Activated CD8-positive, alpha-beta memory T cell treated with anti-CD3 and anti-CD28 coated beads for 48 hours (primary cell): ENCODE measurements around the gene SLC12A7.
"Not testable (repeated sequence)": the region's sequence is repeated elsewhere in the genome, so short reads cannot be mapped to it uniquely, and the experiment has no call there.

ENCODE experiments used
- DNase-seq, 3 experiments: peaks; one replicate each; pipeline ENCODE4 v3.0.0-alpha.2; 2020; ENCODE audit warnings: low read depth in 2 of 3, low spot score in 2 of 3

Gene SLC12A7

GRCh38 chr5:1010641-1011046 is 101.2 kb downstream of the SLC12A7 start:
- no peak for DNase-seq

GRCh38 chr5:1010181-1010510 is 101.7 kb downstream of the SLC12A7 start:
- DNase-seq = no peak

DNA sequence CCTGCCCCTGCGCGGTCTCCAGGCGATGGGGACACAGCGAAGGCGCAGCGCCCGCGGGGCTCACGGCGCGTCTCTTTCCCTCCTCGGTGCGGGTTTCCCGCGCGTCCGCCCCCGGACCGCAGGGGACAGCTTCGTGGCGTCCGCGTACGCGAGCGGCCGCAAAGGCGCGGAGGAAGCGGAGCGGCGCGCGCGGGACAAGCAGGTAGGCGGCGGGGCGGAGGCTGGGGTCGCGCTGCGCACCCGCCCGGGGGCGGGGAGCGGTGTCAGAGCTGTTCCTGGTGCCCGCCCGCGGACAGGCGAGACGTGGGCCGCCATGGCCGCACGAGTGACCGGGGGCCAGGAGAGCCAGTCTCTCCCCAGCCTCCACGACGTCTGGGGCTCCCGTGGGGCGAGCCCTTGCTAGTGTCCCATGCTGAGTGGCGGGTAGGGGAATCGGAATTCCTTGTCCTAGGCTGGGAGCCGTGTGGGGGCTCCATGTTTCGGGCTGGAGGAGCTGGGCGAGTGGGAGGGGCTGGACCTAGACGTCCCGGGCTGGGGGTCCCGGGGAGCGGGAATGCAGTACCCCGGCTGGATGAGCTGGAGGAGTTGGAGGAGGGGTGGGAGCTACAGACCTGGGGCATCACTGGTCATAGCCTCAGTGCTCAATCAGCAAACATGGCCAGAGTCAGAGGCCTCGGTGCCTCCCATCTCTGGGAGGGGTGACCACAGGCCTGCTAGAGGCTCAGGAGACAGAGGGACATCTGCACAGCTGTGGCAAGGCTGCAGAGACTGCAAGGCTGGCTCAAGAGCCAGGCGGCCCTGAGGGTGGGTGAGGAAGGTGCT is 102.3 kb downstream of the SLC12A7 start:
- DNase-seq = no peak

DNA sequence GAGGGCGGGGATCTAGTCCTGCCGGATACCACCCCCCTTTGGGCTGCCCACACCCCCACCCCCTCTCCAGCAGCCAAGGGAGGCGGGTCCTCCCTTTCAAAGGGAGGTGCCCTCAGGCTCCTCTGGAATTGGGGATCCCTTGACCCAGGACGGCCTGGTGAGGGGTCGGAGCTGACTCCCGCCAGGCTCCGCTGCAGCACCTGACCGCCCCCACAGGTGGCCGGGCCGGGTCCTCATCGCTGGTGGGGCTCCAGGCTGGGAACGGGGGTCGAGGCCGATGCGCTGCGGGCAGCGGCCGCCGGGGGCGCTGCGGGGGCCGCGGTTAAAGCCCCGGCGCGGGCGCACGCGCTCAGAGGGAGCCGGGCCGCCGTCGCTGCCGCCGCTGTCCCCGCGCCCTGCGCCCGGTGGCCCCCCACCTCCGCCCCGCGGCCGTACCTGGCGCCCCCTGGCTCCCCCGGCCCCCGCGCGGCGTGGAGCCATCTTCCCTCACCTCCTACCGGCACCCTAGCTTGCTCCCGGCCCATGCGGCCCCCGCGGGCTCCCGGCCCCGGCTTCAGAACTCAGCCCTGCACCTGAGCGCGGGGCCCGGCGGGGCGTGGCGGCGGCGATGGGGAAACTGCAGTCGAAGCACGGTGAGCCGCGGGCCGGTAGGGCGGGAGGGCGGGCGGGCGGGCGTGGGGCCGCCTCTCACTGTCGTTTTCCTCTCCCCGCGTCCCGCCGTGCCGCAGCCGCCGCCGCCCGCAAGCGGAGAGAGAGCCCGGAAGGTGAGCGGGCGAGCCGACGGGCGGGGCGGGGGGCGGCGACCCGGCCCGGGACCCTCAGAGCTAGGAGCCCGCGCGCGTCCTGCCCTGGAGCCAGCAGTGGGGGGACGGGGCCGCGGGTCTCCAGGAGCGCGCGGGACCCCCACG is 103.2 kb downstream of the SLC12A7 start, which contains the start of gene NKD2:
TSS of gene NKD2 (plus strand) at position 352 of the 908 bp plus-strand sequence. CDS start at position 608, 256 bp downstream.
- DNase-seq = peak in 1 of 3 experiments; percentile 28

DNA sequence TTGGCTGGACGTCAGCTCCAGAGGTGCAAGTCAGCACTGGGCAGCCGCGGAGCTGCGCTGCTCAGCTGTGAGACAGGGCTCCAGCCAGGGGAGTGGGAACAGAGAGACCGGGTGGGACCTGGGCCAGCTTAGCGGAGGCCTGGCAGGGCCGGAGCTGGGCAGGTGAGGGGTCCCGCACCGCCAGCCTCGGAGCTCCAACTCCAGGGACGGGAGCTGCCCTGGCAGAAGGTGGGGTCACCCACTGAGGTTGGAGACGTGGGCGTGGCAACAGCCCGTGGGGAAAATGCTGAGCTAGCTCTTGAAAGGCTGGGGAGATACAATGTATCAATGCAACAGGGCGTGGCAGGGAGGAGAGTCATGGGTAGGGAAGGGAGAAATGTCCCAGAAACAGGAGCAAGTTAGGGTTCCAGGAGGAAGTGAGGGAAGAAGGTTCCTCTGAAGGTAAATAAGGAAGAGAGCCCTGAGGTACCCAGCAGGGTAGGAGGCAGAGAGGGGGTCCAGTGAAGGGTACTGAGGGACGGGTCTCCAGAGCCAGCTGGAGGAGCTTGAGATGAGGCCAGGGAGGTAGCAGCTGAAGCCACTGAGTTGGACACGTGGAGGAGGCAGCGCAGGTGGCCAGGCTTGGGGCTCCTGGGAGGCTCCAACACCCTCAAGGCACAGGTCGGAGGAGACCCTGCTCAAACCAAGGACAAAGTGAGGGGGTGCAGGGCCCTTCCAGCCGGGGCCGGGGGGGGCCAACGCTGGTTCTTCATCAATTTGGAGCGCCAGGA is 104.0 kb downstream of the SLC12A7 start:
- no peak for DNase-seq

DNA sequence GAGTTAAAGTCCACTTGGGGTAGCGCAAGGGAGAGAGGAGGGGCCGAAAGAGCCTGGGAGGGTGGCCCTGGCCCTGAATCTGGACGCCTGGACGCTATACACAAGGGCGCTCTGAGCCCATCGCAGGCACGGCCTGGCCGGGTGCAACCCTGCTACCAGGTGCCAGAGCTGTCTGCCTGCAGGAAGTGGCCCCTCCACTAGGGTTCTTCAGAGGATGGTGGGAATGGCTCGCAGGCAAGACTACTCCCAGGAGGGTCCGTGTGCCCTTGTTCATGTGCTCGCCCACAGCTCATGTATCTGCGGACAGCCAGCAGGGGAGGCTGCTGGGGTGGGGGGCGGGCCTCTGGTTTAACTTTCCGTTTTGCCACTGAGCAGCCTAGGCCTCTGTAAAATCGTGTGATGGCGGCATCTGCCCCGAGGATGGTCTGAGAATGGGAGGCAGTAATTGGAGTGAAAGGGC is 104.6 kb downstream of the SLC12A7 start:
- DNase-seq = no peak

- DNase-seq = no peak
These were observed 105.2 kb downstream of the SLC12A7 start for GRCh38 chr5:1006656-1007071.

DNA sequence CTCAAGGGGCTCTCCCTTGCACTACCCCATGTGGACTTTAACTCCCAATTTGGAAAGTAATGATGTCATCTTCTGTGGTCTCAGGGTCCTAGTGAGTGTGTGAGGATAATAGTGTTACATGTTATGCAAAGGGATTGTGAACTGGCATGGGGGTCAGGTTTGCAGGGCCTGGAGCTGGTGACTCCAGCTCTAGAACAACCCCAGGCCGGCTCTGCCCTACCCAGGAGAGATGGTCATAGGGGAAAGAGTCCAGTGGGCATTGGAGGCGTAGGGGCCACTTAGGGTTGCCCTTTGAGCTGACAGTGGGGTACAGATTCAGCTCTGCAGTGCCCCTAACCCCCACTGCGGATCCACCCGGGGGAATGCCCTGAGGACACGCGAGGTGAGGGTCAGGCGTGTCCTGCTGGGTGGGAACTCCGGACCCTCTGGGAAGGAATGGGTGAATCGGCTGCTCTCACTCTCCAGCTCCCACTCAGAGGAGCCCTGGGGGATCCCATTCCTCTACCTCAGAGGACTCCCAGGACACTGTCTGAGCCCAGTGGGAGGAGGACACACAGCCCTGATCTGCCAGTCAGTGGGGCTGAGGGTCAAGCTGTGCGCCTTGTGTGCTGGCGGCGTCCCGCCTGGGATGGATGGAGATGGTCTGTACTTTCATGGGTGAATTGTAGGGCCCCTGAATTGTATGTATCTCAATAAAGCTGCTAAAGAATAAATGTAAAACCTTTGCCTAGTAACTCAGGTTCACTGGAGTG is 105.8 kb downstream of the SLC12A7 start:
- no peak for DNase-seq

- no peak for DNase-seq
These were observed 106.5 kb downstream of the SLC12A7 start for GRCh38 chr5:1005249-1005851.

GRCh38 chr5:1004461-1005248 is 107.2 kb downstream of the SLC12A7 start:
- no peak for DNase-seq

DNA sequence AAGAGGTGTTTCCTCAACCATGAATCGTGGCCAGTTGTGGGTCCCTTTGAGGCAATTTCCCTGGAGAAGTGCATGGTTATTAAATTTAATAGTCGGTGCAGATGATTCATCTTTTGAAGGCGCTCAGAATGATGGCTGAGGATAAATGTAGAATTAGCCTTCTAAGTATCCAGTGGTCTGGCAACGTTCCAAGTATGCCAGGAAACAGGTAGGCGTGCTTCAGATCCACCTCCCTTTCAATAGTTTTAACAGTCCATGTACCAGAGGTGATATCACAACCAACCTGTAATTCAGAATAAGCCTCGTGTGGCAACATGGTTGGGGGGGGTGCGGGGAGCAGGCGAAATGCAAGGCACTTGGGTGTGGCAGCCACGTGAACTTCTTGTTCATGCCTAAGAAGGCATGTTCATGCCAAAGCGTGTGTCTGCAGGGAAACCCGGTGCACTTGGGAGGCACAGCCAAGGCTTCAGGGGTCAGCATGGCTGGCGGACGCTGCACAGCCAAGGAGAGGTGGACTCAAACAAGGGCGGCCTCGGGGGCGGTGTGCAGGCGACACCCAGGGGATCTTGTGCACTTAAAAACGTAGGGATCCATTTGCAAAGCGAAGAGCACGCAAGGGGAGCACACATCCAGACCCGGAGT is 108.4 kb downstream of the SLC12A7 start:
- DNase-seq = no peak

DNA sequence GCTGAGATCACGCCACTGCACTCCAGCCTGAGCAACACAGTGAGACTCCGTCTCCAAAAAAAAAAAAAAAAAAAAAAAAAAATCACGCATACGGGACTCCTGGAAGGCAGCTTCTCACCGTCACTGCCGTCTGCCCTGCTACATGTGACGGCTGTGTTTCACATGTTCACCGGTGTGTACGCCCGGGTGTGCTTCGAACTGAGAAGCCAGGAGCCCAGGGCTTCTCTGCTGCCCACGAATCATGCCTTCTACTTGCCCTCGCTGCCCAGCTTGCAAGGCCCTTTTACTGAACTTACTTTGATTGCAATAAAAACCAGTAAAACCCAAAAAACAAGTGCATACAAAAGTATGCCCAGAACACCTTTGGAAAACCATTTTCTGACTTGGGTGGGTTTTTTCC is 109.0 kb downstream of the SLC12A7 start:
- no peak for DNase-seq

DNA sequence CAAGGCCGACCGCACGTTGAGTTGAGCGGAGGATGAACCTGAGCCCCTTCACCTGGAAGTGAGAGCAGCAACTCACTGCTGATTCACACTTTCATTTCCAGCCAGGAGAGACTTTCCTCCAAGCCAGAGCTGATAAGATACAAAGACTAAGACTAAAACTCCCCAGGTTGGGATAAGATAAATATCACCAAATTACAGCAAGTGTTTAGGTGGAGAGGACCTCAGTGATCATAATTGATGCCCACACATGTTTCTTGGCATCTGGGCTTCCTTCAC is 109.7 kb downstream of the SLC12A7 start:
- DNase-seq = no peak

DNA sequence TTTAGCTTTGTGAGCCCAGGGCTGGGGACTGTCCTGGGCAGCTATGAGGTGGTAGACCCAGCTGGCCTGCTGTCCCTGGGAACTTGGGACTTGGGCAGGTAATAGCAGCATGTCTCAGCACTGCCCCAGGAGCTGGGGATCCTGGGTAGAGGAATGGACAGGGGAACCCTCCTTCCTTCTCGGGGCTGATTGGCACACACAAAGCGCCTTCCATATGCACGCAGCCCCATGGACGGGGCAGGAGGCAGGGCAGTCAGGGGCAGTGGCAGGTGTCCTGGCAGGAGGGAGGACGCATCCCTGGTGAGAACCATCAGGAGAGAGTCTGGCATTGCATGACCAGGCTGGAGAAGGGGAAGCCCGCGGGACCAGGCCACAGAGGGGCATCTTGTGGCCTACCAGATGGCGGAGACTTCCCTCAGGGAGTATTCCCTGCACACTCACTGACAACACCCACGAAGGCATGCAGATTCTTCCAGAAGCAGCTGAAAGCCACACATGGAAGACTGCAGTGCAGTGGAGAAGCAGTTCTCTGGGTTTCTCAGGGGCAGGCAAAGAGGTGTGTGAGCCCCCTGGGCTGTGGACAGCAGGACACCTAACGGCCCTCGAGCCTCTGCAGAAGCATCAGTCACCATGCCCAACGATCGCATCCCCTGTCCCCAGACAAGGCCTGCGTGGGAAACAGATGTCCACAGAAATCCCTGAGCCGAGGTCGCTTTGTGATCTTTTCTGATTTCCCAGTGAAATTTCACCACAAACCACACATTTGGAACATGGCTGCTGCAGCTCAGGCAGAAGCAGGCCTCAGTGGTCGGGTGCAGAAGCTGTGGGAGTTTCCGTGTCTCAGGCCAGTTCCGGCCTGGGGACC is 110.2 kb downstream of the SLC12A7 start:
- no peak for DNase-seq

GRCh38 chr5:1000831-1001230 is 111.0 kb downstream of the SLC12A7 start:
- not testable (repeated sequence) for DNase-seq
